RKO (cell line): Measurements from ENCODE around the gene ZNF407.
"Not testable (repeated sequence)": the region's sequence is repeated elsewhere in the genome, so short reads cannot be mapped to it uniquely, and the experiment has no call there.

Experiments
- DNase-seq: peaks from one replicate; pipeline ENCODE4 v3.0.0-alpha.2; 2016; ENCODE audit warnings: low spot score

ZNF407 gene

DNA sequence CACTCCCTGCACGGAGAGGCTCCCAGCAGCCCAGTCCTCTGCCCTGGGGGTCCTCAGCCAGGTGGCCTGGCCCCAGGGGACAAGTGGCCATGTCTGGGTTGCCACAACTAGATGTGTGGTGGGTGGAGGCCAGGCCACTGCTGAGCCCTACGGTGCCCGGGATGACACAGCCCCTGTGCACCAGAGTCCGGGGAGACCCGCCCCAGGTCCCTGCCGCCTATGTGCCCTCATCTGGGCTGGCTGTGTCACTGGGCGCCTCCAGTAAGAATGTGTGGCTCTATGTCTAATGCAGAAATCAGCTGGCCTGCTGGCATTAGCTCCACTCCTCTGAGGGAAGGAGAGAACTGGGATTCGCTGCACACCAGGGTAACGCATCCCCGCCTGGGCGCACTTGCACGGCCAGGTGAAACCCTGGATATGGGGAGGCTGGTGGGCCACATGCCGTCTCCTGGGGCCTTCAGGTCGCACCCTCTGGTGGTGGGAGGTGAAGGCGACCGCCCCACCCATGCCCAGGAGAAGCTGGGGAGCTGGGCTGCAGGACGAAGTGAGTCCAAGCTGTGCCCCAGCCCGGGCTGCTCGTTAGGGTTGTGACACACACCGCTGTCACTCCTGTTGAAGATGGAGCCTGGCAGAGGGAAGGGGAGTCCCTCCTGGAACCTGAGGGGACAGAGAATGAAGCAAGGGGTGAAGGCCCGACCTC, 475.2 kb downstream of the ZNF407 start:
- DNase-seq, result no peak

DNA sequence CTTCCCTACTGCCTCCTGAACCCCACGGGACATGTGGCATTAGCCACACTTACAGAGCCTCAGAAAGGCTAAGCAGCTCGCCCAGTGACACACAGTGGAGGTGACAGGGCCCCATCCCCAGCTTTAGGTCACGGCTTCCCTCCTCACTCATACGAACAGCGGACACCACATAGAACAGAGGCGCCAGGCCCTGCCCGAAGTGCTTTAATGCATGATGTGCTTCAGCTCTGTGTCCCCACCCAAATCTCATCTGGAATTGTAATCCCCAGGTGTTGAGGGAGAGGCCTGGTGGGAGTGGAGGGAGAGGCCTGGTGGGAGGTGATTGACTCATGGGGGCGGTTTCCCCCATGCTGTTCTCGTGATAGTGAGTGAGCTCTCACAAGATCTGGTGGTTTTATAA, 476.0 kb downstream of the ZNF407 start:
- no peak for DNase-seq

DNA sequence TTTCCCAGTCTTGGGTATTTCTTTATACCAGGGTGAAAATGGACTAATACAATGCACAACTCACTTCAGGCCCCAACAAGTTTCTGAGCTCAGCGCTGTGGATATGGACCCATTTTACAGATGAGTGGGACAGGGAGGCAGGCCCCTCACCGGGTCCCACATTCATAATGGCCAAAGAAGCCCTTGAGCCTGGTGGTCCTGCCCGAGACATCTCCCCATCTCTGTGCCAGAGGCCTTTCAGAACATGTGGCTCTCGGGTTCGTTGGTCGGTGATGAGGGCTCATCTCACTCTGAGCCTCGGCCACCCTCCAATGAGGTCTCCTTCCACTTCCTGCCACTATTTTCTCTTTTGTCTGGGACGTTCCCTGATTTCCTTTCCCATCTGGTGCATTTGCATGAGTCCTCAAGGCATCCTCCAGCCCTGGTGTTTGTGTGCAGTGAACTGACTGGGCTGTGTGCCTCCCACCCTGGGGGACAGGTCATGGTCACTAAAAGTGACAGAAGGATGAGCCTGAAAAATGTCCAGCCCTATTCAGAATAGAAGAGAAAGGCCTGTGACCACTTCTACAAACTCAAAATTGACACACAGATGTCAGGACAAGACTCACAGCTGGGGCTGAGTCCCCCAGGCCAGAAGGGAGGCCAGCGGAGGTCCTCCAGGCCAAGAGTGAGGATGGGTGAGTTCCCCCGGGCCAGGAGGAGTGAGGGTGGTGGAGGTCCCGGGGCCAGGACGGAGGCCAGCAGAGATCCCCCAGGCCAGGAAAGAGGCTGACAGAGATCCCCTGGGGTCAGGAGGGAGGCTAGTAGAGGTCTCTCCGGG, 476.7 kb downstream of the ZNF407 start:
- DNase-seq, result no peak

DNA sequence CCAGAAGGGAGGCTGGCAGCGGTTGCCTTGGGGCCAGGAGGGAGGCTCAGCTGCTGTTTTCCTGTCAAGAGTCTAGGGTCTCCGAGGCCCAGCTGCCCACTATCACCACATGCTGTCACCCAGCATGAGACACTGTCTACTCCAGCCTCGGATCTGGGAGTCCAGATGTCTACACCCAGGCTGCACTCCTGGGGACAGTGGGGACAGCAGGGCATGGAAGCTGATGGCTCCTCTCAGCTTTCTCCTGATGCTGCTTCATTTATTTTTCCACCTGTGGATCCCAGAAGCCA, 477.3 kb downstream of the ZNF407 start:
- no peak for DNase-seq

DNA sequence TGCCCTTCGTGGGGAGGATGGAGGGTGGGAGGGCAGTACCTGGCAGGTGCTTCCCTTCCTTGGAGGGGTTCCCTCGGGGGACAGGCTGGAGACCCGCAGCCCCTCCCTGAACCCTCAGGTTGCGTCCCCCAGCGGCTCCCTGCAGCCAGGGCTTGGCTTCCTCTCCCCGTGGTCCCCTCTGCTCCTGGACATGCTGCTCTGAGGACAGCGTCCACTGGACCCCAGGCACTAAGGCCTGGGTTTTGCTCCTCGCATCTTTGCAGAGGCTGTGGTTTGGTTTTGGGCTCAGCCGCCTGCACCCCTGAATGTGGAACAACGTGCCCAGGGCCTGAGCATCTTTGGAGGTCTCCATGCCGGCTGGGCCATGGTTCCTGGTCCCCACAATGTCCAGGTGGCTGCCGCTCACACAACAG, 477.8 kb downstream of the ZNF407 start:
- DNase-seq, result no peak

DNA sequence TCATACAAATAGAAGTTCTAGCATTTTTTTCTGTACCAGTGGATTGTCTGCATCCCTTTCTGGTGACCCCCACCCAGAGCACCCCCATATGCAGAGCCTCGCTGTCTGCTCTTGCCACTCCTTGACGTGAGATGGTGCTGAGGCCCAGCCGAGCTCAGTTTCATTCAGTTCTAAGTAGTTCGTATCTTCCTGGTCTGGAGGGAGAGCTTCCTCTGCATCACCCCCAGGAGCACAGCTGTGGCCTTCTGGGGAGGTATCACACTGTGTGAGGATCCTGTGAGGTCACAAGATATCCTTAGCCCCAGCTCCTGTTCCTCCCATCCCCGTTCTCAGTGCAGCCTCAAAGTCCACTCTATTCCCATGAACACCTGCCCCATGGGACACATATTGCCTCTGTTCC, 478.6 kb downstream of the ZNF407 start:
- no peak for DNase-seq

DNA sequence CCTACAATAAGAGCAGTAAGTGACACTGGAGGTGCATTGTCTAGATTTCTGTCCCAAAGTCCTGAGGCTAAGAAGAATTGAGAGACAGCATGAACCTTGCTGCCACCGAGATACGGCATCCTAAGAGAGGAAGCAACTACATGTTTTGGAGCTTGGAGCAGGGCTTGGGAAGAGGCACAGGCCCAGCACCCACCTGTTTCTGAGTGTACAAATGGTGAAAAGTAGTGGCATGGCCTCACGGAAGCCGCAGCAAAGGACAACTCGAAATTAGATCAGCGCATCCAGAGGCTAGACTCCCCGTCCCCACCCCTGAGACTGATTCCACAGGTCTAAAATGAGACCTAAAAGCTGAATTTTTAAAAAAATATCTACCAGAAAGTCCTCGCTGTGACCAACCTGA, 483.8 kb downstream of the ZNF407 start:
- no peak for DNase-seq

DNA sequence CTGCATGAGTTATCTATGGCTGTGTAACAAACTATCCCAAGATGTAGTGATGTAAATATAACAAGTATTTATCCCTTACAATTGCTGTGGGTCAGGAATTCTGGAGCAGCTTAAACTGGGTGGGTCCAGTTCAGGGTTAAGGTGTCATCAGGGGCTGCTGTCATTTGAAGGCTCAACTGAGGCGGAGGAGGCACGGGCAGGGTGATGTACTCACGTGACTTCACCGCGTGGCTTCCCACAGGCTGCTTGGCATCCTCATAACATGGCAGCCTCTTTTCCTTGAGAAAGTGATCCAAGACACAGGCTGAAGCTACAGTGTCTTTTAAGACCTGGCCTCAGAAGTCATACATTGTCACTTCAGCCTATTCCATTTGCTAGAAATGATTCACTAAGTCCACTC, 485.5 kb downstream of the ZNF407 start:
- no peak for DNase-seq

DNA sequence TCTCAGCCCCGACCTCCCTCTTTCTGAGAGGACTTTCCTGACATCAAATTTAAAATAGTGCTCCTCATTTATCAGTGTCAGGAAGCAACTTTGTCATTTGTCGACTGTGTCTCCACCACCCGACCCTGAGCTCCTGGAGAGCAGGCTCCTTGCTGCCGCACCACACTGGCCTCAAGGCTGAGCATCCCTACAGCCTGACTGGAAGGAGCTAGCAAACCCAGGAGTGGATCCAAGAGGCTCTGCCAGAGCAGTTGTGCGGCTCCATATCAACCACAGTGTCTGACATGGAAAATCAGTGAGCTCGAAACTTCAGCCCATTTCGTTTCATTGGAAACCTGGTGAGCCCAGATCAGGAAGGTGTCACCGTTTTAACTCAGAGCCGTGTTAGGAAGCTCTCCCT, 486.1 kb downstream of the ZNF407 start:
- DNase-seq, result no peak

DNA sequence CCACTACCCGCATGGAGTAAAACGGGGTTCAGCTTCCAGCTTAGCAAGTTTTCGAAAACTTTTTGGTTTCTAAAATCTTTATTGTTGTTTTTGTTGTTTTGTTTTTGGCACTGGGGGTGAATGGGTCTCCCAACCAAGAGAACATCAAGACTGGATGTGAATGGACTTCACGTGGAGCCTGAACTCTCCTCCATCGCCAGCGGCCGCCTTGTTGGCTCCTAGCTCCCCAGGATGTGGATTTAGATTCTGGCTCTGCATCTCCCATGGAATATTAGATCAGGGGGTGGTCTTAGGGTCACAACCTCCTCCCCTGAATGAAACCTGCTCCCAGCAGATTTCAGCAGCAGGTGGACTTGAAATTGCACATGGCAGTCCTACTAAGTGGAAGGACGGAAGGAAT, 488.0 kb downstream of the ZNF407 start:
- not testable (repeated sequence) for DNase-seq

DNA sequence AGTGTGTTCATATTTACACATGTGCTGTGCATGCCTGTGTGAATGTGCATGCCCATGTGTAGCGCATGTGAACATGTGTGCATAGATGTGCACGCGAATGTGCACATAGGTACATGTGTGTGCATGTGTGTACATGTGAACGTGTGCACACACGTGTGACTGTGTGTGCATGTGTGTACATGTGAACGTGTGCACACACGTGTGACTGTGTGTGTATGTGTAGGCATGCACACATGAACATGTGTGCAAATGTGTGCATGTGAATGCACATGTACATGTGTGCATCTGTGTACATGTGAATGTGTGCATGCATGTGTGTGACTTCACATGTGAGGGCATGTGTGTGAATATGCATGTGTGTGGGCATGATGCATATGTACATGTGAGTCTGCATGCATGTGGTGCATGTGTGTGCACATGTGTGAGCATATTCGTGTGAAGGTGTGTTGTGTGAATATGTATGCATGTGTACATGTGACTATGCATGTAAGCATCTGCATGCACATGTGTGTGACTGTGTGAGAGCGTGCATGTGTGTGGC, 488.9 kb downstream of the ZNF407 start:
- no peak for DNase-seq

DNA sequence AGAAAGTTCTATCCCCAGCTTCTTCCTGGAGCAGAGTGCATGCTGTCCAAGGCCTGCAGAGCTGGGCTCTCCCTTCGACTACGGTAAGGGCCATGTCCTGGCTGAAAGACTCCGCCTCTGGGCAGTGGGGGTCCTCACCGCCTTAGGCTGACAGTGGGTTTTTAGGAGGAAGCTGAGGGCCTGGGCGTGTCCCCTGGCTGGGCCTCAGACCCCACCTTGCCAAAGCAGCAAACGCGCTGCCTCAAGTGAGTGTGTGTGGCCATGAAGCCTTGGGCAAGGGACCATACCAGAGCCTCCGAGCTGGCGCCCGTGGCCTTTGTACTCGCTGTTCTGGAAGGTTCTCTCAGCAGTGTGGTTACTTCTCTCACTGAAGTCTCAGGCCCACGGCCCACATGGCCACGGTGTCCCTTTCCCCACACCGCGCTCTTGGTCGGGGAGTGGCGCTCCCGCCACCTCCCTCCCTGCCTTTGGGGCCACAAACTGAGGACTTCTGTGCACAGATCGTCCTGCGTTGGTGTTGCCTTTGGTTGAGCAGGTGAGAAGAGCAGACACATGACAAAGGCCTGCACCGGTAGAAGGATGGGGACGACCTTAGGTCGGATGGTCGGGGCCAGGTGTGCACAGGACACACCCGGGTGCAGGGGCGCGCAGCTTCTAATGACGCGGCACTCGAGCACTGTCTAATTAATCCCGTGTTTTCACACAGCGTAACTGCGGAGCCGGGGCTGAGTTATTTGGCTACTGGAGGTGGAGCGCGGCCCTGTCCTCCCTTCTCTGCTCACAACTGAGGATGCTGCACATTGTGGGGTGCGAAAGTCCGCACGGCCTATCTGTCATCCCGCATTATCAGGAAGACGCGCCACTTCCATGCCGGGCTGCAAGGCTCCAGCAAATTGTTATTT, 489.7 kb downstream of the ZNF407 start:
- no peak for DNase-seq

DNA sequence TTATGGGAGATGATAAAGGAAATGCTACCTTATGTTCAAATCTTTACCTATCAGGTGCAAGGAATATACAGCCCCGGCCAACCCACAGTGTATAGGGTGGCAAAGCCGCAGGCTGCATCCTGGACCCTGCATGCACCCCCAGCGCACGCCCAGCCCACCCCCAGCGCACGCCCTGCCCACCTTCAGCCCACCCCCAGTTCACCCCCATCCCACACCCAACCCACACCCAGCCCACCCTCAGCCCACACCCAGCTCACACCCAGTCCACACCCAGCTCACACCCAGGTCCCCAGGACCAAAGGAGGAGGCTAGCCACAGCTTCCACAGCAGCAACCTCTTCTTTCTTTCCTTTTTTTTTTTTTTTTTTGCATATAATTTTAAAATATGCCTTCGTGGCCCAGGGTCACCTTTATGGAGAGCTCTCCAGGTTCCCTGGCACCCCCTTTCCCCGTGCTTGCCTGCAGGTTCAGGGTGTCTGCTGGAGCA, 490.4 kb downstream of the ZNF407 start:
- DNase-seq, result no peak

DNA sequence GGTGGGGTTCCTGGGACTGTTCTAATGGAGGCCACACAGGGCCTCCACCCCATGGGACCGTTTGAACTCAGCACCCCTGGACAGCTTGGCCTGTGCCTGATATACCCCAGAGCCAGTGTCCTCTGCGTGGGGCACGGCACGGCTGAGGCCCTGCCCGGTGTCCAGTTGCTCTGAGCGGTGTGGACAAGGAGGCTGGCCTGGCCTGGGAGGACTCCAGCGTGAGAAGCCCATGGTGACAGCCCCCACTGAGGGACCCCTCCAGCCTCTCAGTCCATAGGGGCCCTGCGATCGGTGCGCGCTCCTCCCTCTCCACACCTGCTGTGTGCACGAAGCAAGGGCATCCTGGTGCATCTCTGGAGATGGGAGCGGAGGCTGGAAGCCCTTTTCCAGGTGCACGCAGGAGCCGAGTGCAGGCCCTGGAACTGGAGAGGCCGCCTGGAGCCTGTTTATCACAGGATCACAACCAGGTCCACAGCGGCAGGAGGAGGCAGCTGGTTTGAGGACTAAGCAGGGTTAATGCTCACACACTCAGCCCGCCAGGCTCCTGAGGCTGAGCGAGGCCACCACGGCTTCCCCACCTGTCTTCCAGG, 491.0 kb downstream of the ZNF407 start:
- DNase-seq, result no peak

DNA sequence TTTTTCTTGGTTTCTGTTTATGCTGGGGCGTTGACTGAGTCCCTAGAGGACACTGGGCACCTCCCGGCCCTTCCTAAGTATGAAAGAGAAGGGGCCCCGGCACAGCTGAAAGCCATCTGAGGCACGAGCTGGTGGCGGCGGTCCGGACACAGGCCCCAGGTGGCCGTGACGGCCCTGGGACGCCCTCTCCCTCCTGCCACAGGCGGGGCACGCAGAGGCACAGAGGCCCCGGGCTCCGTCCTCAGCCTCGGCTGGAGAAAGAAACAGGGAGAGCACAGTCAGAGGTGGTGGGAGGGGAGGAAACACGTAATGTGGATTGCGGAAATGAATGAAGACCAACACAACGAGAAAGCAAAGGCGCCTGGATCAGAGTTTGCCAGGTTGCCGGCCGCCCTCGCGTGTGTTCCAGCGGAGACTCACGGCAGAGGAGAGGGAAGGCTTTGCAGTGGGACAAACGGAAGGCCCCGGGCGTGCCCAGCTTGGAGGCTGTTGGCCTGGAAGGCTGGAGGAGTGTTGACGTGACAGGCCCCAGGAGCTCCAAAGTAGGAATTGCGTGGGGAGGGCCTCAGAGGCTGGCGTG, 492.2 kb downstream of the ZNF407 start:
- DNase-seq, result no peak

DNA sequence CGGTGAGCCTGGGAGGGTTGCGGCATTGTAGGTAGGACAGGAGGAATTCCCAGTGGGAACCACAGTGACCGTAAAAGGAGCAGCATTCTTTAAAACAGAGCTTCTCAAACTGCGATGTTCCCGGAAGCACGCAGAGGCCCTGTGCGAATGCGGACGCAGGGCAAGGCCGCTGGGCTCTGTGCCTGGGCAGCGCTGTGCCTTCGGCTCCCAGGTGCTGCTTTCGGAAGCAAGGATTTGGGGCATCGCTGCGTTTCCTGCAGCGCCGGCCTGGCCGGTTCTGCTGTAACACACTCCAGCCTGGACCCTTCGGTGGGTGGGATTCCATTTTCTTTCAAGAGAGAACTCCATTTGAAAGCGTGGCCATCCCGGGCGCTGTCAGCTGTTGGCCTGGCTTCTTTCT, 492.7 kb downstream of the ZNF407 start:
- no peak for DNase-seq

DNA sequence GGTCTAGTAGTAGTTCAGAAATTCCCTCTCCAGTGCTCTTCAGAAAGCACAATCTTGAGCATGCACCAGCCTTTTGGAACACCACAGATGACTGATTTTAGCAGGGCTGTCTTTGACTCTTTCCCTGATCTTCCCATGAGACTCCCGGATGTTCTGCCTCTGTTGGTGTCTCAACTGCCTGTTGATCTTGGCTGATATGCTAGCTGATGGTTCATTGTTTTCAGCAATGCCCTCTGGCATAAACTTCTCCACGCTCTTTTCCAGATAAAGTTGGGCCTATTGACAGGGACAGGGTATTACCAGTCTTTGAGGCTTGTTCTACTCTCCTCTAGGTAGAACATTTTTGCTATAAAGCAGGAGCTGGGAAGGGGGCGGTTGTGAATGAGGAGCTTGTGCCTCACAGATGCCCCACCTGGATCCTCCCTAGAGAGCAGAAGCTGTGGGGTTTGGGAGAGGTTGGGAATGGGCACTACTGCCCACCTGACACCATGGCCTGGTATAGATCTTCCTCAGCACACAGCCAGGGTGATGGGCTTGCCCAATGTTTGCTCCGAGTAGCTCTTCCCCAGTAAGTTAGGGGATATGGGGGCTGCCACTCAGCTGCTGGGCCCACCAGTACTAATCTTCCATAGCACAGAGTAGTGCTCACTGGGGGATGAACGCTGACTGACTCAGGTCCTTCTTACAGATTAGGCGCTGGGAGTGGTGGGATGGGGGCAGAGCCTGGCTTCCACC, 500.0 kb downstream of the ZNF407 start:
- DNase-seq, result no peak

DNA sequence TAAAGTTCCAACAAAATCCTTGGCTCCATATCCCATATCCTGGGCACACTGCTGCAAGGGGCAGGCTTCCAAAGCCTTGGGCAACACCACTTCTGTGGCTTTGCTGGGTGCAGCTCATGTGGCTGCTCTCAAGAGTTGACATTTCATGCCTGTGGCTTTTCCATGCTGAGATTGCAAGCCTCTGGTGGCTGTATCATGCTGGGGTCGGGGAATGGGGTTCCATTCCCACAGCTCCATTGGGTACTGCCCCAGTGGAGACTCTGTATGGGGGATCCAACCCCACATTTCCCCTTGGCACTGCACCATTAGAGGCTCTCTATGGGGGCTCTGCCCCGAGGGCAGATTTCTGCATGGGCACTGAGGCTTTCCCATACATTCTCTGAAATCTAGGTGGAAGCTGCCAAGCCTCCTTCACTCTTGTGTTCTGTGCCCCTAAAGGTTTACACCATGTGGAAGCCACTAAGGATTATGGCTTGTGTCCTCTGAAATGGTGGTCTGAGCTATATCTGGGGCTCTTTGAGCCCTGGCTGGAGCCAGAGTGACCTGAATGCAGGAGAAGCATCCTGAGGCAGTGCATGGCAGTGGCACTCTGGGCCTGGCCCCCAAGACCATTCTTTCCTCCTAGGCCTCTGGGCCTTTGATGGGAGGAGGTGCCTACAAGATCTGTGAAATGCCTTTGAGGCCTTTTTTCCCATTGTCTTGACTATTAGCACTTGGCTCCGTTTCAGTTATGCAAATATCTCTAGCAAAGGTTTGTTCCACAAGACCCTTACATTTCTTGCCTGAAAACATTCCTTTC, 503.4 kb downstream of the ZNF407 start:
- no peak for DNase-seq

DNA sequence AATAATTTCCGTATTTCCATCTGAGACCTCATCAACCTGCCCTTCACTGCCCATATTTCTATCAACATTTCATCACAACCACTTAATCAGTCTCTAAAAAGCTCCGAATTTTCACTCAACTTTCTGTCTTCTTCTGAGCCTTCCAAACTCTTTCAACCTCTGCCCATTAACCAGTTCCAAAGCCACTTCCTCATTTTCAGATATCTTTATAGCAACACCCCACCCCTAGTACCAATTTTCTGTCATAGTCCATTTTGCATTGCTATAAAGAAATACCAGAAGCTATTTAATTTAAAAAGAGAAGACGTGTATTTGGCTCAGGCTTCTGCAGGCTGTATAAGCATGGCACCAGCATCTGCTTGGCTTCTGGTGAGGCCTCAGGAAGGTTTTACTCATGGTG, 504.2 kb downstream of the ZNF407 start:
- DNase-seq, result no peak

DNA sequence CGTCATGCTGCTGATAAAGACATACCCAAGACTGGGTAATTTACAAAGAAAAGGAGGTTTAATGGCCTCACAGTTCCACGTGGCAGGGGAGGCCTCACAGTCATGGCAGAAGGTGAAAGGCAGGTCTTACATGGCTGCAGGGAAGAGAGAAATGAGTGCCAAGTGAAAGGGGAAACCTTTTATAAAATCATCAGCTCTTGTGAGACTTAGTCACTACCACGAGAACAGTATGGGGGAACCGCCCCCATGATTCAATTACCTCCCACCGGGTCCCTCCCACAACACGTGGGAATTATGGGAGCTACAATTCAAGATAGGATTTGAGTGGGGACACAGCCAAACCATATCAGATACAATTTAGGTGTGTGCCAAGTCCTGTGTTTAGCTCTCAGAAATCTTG, 506.4 kb downstream of the ZNF407 start:
- DNase-seq, result not testable (repeated sequence)
